GM23338 (cell line): ENCODE measurements around the gene NLGN4X. TPM values are rescaled to one million over a fixed set of nuclear protein-coding genes. Genes with fewer than 3 reads are reported as not detected.
A peak's percentile ranks its signal among the peaks of the same experiment; 100 is the strongest.

Source experiments
- ATAC-seq: fragments of 200-7000 bp; cut with Tn5 transposase; 3 replicates; pipeline ENCODE4 v1.9.1; 2020
- DNase-seq: peaks from one replicate; pipeline ENCODE4 v3.0.0-alpha.2; 2015; ENCODE audit warnings: low spot score
- H2AFZ ChIP-seq: fragments of 200-600 bp; sonication (generic); 2 replicates; pipeline ENCODE4 v1.8.0; 2016; ENCODE audit warnings: antibody characterized with exemption, mild to moderate bottlenecking, moderate library complexity
- H3F3A ChIP-seq: fragments of 200-600 bp; sonication (generic); replicated peaks from 2 replicates; pipeline ENCODE4 v1.8.0; 2017; ENCODE audit warnings: antibody characterized with exemption, mixed run types, low read depth
- H3K27ac ChIP-seq: fragments of 200-600 bp; sonication (generic); 2 replicates; pipeline ENCODE4 v1.6.1; 2016; ENCODE audit warnings: low read depth
- H3K27me3 ChIP-seq: fragments of 200-600 bp; sonication (generic); 2 replicates; pipeline ENCODE4 v1.8.0; 2016; ENCODE audit warnings: mild to moderate bottlenecking, mixed run types, moderate library complexity; ENCODE audit not compliant: insufficient read depth
- H3K36me3 ChIP-seq: fragments of 200-600 bp; sonication (generic); 2 replicates; pipeline ENCODE4 v1.8.0; 2016; ENCODE audit warnings: mild to moderate bottlenecking; ENCODE audit not compliant: insufficient read depth
- H3K4me1 ChIP-seq: fragments of 200-600 bp; sonication (generic); 2 replicates; pipeline ENCODE4 v1.8.0; 2016; ENCODE audit warnings: mild to moderate bottlenecking, moderate library complexity; ENCODE audit not compliant: insufficient read depth
- H3K4me2 ChIP-seq: fragments of 200-600 bp; sonication (generic); 2 replicates; pipeline ENCODE4 v1.7.1; 2017; ENCODE audit warnings: mixed run types
- H3K4me3 ChIP-seq: fragments of 200-600 bp; sonication (generic); 2 replicates; pipeline ENCODE4 v1.6.1; 2016; ENCODE audit warnings: mixed run types
- H3K79me2 ChIP-seq: fragments of 200-600 bp; sonication (generic); replicated peaks from 2 replicates; pipeline ENCODE4 v1.8.0; 2017; ENCODE audit warnings: mild to moderate bottlenecking; ENCODE audit not compliant: insufficient read depth
- H3K9me2 ChIP-seq: fragments of 200-600 bp; sonication (generic); 2 replicates; pipeline ENCODE4 v1.8.0; 2017; ENCODE audit not compliant: insufficient read depth
- H4K20me1 ChIP-seq: fragments of 200-600 bp; sonication (generic); replicated peaks from 2 replicates; pipeline ENCODE4 v1.8.0; 2017; ENCODE audit warnings: mild to moderate bottlenecking; ENCODE audit not compliant: insufficient read depth
- H3K27ac Mint-ChIP-seq: 2 replicates; pipeline ENCODE4 v1.8.0; 2020; ENCODE audit warnings: inconsistent platforms, mild to moderate bottlenecking, moderate library complexity, mixed read lengths
- H3K27me3 Mint-ChIP-seq: 3 replicates; pipeline ENCODE4 v1.8.0; 2022; ENCODE audit warnings: low read depth, mild to moderate bottlenecking, moderate library complexity, mixed read lengths, inconsistent platforms; ENCODE audit not compliant: insufficient read depth, poor library complexity
- H3K36me3 Mint-ChIP-seq: 3 replicates; pipeline ENCODE4 v1.8.0; 2021; ENCODE audit warnings: low read depth, mild to moderate bottlenecking, inconsistent platforms, moderate library complexity, mixed read lengths
- H3K4me1 Mint-ChIP-seq: 3 replicates; pipeline ENCODE4 v1.8.0; 2020; ENCODE audit warnings: mild to moderate bottlenecking, inconsistent platforms, mixed read lengths
- H3K4me3 Mint-ChIP-seq: 3 replicates; pipeline ENCODE4 v1.8.0; 2021; ENCODE audit warnings: moderate library complexity, mild to moderate bottlenecking, inconsistent platforms, mixed read lengths
- H3K9me3 Mint-ChIP-seq: 3 replicates; pipeline ENCODE4 v1.8.0; 2020; ENCODE audit warnings: moderate library complexity, mild to moderate bottlenecking, inconsistent platforms, mixed read lengths
- CREB1 ChIP-seq: fragments of 250-450 bp; sonication (Bioruptor Pico); IDR thresholded peaks from 2 replicates; pipeline ENCODE4 v1.5.0; 2020; ENCODE audit warnings: low read depth, mild to moderate bottlenecking, moderate library complexity
- CTCF ChIP-seq, 2 experiments: fragments of 200-600 bp in 1 of 2; sonication (generic) in 1 of 2; conservative IDR thresholded peaks; 2 replicates each; pipeline versions ENCODE4 v1.5.1 to v1.6.1; 2016 to 2017; ENCODE audit warnings: antibody characterized with exemption in 2 of 2, low read depth in 2 of 2, mild to moderate bottlenecking in 2 of 2, moderate library complexity in 1 of 2
- EZH2 ChIP-seq: fragments of 200-600 bp; sonication (generic); IDR thresholded peaks from one replicate; pipeline ENCODE4 v1.8.0; 2017; ENCODE audit warnings: antibody characterized with exemption, mild to moderate bottlenecking, low read depth; ENCODE audit not compliant: unreplicated experiment
- STAT1 ChIP-seq: IDR thresholded peaks from one replicate; pipeline ENCODE4 v1.6.1; 2016; ENCODE audit warnings: antibody characterized with exemption; ENCODE audit not compliant: unreplicated experiment
- ZNF114 ChIP-seq: fragments of 250-450 bp; sonication (Bioruptor Pico); IDR thresholded peaks from 2 replicates; pipeline ENCODE4 v1.5.0; 2020; ENCODE audit warnings: mild to moderate bottlenecking, moderate library complexity
- ZNF462 ChIP-seq: fragments of 250-450 bp; sonication (Bioruptor Pico); IDR thresholded peaks from 2 replicates; pipeline ENCODE4 v1.5.0; 2020; ENCODE audit warnings: mild to moderate bottlenecking, moderate library complexity
- polyA plus RNA-seq: library from polyadenylated mRNA; unstranded; fragments of >200 nt; fragmentation: Nextera tagmentation; extraction: Ambion mirVana; gene quantifications from 2 replicates; pipeline ENCODE4 v1.2.1, GENCODE V29; 2016
- total RNA-seq: library from RNA; depleted of rRNA; stranded (reverse); fragments of >200 nt; shearing (Covaris generic); gene quantifications from 2 replicates; pipeline ENCODE4 v1.2.3, GENCODE V29; 2014

Gene NLGN4X
- total and polyA plus RNA-seq, 2 experiments from 2014 or later, result 36.0 to 86.5 TPM

- no peak for TF ChIP-seq STAT1
- no peak for TF ChIP-seq ZNF462 (CRISPR knock-in tag)
- no peak for TF ChIP-seq EZH2
- TF ChIP-seq ZNF114 (CRISPR knock-in tag), result no peak
Observed at GRCh38 chrX:6225911-6226595, 2.6 kb downstream of the NLGN4X start (continued).

GRCh38 chrX:6225288-6225910 lies 3.3 kb downstream of the NLGN4X start:
- peak; percentile 32 for DNase-seq
- no peak for TF ChIP-seq CREB1 (CRISPR knock-in tag)
- TF ChIP-seq CTCF (conservative IDR thresholded peaks at IDR 0.05; ENCODE audit: low read depth in 2 of 2), result no peak
- TF ChIP-seq ZNF462 (CRISPR knock-in tag), result no peak

More at GRCh38 chrX:6225288-6225910, 3.3 kb downstream of the NLGN4X start:
- H2AFZ ChIP-seq, result no peak overlapping the region
- no peaks in the 10 kb centered on the region; the same call in 1 of the 2 replicates for H4K20me1 ChIP-seq
- no peak overlapping the region; the same call in 1 of the 2 replicates for H3K27ac ChIP-seq
- H3K4me3 ChIP-seq, result peak overlapping the region; percentile 81
- H3K9me3 Mint-ChIP-seq, result no peaks in the 10 kb centered on the region; the same call in 2 of the 3 replicates
- no peaks in the 10 kb centered on the region for H3K9me2 ChIP-seq
- H3K79me2 ChIP-seq, result peaks cover 78% of the 10 kb centered on the region
- no peaks in the 10 kb centered on the region for H3K36me3 ChIP-seq
- peak overlapping the region; percentile 92 for H3K4me3 Mint-ChIP-seq
- H3K4me2 ChIP-seq, result peak overlapping the region; percentile 87
- peak overlapping the region; percentile 94 for H3K27ac Mint-ChIP-seq
- peaks cover 34% of the 10 kb centered on the region for H3K4me1 Mint-ChIP-seq
- peaks cover 2% of the 10 kb centered on the region for H3K27me3 Mint-ChIP-seq
- peaks cover 9% of the 10 kb centered on the region for H3K36me3 Mint-ChIP-seq
- no peaks in the 10 kb centered on the region for H3F3A ChIP-seq
- H3K27me3 ChIP-seq, result no peaks in the 10 kb centered on the region
- no peak for ATAC-seq
- peaks cover 28% of the 10 kb centered on the region for H3K4me1 ChIP-seq
